Activated CD4-positive, alpha-beta T cell treated with anti-CD3 and anti-CD28 coated beads, Interleukin-2, amount 10 ng/mL, durations not matched to agents 7 days and 5 days (primary cell): ENCODE measurements around the gene TRAF3. TPM values are rescaled to one million over a fixed set of nuclear protein-coding genes. Genes with fewer than 3 reads are reported as not detected.
"Not testable (repeated sequence)": the region's sequence is repeated elsewhere in the genome, so short reads cannot be mapped to it uniquely, and the experiment has no call there.

ENCODE experiments used
- CTCF ChIA-PET: fragments of 350-600 bp; sonication (Branson Sonifier 250); formaldehyde crosslinking; loops from one replicate; lab custom pipeline; 2021; ENCODE audit warnings: antibody characterized with exemption; lab: Charles Lee
- POLR2A ChIA-PET: fragments of 350-600 bp; sonication (Branson Sonifier 250); formaldehyde crosslinking; loops from one replicate; lab custom pipeline; 2021; ENCODE audit warnings: antibody characterized with exemption; lab: Charles Lee
- DNase-seq: peaks from one replicate; pipeline ENCODE4 v3.0.0-alpha.2; 2020
- H3K27ac Mint-ChIP-seq: one replicate; pipeline ENCODE4 v1.8.0; 2021; ENCODE audit warnings: mild to moderate bottlenecking, moderate library complexity, mixed read lengths
- H3K27me3 Mint-ChIP-seq: one replicate; pipeline ENCODE4 v1.8.0; 2021; ENCODE audit warnings: mixed read lengths
- H3K36me3 Mint-ChIP-seq: one replicate; pipeline ENCODE4 v1.8.0; 2021; ENCODE audit warnings: low read depth, mixed read lengths
- H3K4me1 Mint-ChIP-seq: one replicate; pipeline ENCODE4 v1.8.0; 2021; ENCODE audit warnings: mixed read lengths
- H3K4me3 Mint-ChIP-seq: one replicate; pipeline ENCODE4 v1.8.0; 2021; ENCODE audit warnings: mild to moderate bottlenecking, moderate library complexity, mixed read lengths
- H3K9me3 Mint-ChIP-seq: one replicate; pipeline ENCODE4 v1.8.0; 2021; ENCODE audit warnings: mixed read lengths
- total RNA-seq, 2 experiments: library from RNA; stranded (reverse); gene quantifications; one replicate each; pipeline ENCODE4 v1.2.3, GENCODE V29; 2021

The TRAF3 gene
- total RNA-seq, 2 experiments from 2014 or later = 38.9 to 40.2 TPM

DNA sequence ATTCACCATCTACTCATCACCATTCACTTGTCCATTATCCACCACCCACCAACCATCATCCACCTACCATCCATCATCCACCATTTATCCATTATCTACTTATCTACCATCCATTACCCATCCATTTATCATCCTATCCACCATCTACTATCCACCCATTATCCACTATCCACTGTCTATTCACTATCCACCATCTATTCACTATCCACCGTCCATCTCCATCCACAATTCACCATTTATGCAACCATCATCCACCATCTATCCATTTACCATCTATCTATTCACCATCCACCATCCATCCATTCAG lies 143.7 kb downstream of the TRAF3 start:
- ChIA-PET CTCF (no interaction called here), POLR2A (no interaction called here)
- Mint-ChIP-seq H3K27ac (no peak overlapping the region), H3K4me1 (peaks cover 4% of the 10 kb centered on the region), H3K9me3 (no peaks in the 10 kb centered on the region), H3K4me3 (no peak overlapping the region), H3K27me3 (peaks cover 20% of the 10 kb centered on the region), H3K36me3 (no peaks in the 10 kb centered on the region)
- DNase-seq = no peak

GRCh38 chr14:102922490-102923200 lies 145.4 kb downstream of the TRAF3 start, which contains the start of gene AMN:
TSS of gene AMN (plus strand) at chr14:102922663. CDS start at chr14:102922689, 26 bp downstream.
- Mint-ChIP-seq H3K27me3 (peaks cover 35% of the 10 kb centered on the region), H3K4me1 (peaks cover 2% of the 10 kb centered on the region), H3K36me3 (no peaks in the 10 kb centered on the region), H3K9me3 (no peaks in the 10 kb centered on the region), H3K4me3 (peak within 1 kb of the TSS; percentile 25), H3K27ac (no peak within 1 kb of the TSS)
- CTCF ChIA-PET = no interaction called here
- POLR2A ChIA-PET = interaction anchor here (0.6 kb wide), 1 partner anchor 407 kb away, joined by 8 read pairs; no protein-coding TSS in a partner anchor
- no peak for DNase-seq

- POLR2A ChIA-PET = interaction anchor here (0.6 kb wide), 1 partner anchor 407 kb away, joined by 8 read pairs; no protein-coding TSS in a partner anchor
- peaks cover 3% of the 10 kb centered on the region for H3K4me1 Mint-ChIP-seq
- H3K27ac Mint-ChIP-seq = no peak overlapping the region
These were observed 146.1 kb downstream of the TRAF3 start for GRCh38 chr14:102923201-102923924.

GRCh38 chr14:102923925-102924486 lies 146.8 kb downstream of the TRAF3 start:
- ChIA-PET POLR2A (no interaction called here), CTCF (interaction anchor here (0.5 kb wide), 1 partner anchor 175 kb away, joined by 4 read pairs; no protein-coding TSS in a partner anchor)
- Mint-ChIP-seq H3K27ac (no peak overlapping the region), H3K4me3 (no peak overlapping the region), H3K4me1 (peaks cover 7% of the 10 kb centered on the region), H3K36me3 (no peaks in the 10 kb centered on the region), H3K27me3 (peaks cover 45% of the 10 kb centered on the region), H3K9me3 (no peaks in the 10 kb centered on the region)
- no peak for DNase-seq

More at GRCh38 chr14:102923201-102923924, 146.1 kb downstream of the TRAF3 start:
- peak overlapping the region; percentile 25 for H3K4me3 Mint-ChIP-seq
- H3K9me3 Mint-ChIP-seq = no peaks in the 10 kb centered on the region
- CTCF ChIA-PET = no interaction called here
- H3K36me3 Mint-ChIP-seq = no peaks in the 10 kb centered on the region
- H3K27me3 Mint-ChIP-seq = peaks cover 41% of the 10 kb centered on the region
- no peak for DNase-seq

DNA sequence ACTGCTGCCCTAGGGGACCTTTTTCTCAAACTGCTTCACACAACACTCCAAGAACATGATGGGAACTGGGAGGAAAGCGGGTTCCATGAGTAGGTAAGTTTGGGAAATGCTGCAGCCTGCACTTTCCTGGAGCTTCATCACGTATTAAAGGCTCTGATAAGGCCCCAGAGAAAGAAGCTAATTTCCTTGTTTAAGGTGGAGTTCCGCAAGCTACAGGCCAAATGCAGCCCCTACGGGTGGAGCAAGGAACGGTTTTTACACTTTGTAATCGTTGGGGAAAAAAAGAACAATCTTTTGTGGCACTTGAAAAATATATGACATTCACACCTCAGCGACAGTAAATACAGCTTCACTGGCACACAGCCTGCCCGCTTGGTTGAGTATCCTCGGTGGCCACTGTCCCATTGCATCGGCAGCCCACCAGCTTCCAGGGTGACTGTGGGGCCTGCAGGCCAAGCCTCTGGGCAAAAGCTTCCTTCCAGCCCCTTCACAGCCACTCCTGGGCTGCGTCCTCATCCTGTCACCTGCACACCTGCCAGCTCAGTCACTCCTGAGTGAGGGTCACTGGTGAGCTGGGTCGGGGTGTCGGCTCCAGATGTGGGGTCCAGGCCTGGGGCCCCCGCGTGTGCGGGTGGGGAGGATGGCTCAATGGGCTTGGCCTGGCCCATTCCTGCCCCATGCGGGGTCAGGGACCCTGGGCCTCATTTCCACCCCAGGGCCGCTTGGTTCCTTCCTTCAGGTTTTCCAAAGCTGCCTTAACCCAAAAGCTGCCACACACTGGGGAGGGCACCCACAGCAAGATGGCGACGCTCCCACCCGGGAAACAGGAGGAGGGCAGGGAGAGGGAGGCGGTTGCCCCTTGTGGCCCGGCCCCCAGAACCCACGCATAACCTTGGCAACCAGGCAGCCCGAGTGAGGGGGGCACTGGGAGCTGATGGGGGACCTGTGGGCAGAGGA lies 147.7 kb downstream of the TRAF3 start:
- no peak for DNase-seq
- peaks cover 48% of the 10 kb centered on the region for H3K27me3 Mint-ChIP-seq
- H3K36me3 Mint-ChIP-seq = no peaks in the 10 kb centered on the region
- H3K27ac Mint-ChIP-seq = no peak overlapping the region
- CTCF ChIA-PET = interaction anchor here (0.5 kb wide), 1 partner anchor 176 kb away, joined by 4 read pairs; no protein-coding TSS in a partner anchor
- POLR2A ChIA-PET = no interaction called here
- no peak overlapping the region for H3K4me3 Mint-ChIP-seq
- no peaks in the 10 kb centered on the region for H3K9me3 Mint-ChIP-seq
- peaks cover 7% of the 10 kb centered on the region for H3K4me1 Mint-ChIP-seq

- CTCF ChIA-PET = no interaction called here
- Mint-ChIP-seq H3K27ac (no peak overlapping the region), H3K4me3 (no peak overlapping the region), H3K9me3 (no peaks in the 10 kb centered on the region), H3K4me1 (peaks cover 7% of the 10 kb centered on the region), H3K27me3 (peaks cover 48% of the 10 kb centered on the region), H3K36me3 (no peaks in the 10 kb centered on the region)
- DNase-seq = no peak
- POLR2A ChIA-PET = no interaction called here
These were observed 148.4 kb downstream of the TRAF3 start for GRCh38 chr14:102925646-102926045.

DNA sequence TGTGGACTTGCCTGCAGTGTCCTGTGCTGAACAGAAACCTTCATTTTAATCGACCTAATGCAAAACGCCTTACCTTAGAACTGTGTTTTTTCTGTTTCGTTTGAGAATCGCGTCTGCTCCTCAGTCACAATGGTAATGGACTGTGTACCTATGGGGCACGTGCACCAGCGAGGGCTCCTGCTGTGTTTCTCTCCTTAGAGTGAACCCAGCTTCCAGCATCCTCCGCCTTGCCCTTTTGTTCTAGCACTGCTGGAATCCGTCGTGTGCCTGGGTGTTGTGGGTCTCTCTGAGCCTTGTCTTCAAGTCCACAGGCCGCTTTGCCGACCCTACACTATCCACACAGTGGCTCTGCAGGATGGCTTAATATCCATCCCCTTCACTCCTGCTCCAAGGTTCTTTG lies 148.9 kb downstream of the TRAF3 start:
- CTCF ChIA-PET = no interaction called here
- no peak overlapping the region for H3K4me3 Mint-ChIP-seq
- no peaks in the 10 kb centered on the region for H3K36me3 Mint-ChIP-seq
- H3K27me3 Mint-ChIP-seq = peaks cover 52% of the 10 kb centered on the region
- peaks cover 7% of the 10 kb centered on the region for H3K4me1 Mint-ChIP-seq
- no peaks in the 10 kb centered on the region for H3K9me3 Mint-ChIP-seq
- H3K27ac Mint-ChIP-seq = no peak overlapping the region
- DNase-seq = no peak
- POLR2A ChIA-PET = no interaction called here

- H3K4me3 Mint-ChIP-seq, H3K27ac Mint-ChIP-seq, DNase-seq, H3K36me3 Mint-ChIP-seq, POLR2A ChIA-PET, CTCF ChIA-PET, H3K4me1 Mint-ChIP-seq, H3K9me3 Mint-ChIP-seq: not testable (repeated sequence)
- H3K27me3 Mint-ChIP-seq = peaks cover 55% of the 10 kb centered on the region
These were observed 149.6 kb downstream of the TRAF3 start for GRCh38 chr14:102926840-102927239.

DNA sequence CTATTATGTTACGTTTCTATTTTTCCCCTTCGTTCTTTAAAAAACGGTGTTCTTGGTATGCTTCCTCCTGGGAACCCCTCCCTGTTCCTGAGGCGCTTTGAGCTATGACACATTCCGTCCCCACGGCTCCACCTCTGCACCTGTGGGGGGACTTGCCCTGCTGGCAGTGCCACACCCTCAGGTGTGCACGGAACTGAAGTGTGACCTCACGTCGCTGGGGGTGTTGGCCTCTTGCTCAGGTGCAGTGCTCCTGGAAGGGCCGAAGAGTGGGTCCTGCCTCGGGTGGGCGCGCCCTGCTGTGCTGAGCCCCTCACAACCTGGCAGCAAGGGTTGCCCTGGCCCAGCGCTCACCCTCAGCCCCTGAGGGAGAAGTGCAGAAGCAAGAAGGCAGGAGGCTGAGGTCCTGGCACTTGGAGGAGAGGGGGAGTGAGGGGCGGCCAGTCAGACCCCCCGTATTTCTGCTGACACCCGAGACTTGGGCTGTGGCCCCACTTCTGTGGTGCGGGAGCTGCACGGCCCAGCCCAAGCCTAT lies 150.2 kb downstream of the TRAF3 start:
- Mint-ChIP-seq H3K9me3 (no peaks in the 10 kb centered on the region), H3K27ac (no peak overlapping the region), H3K27me3 (peaks cover 55% of the 10 kb centered on the region), H3K4me1 (peaks cover 7% of the 10 kb centered on the region), H3K4me3 (no peak overlapping the region), H3K36me3 (no peaks in the 10 kb centered on the region)
- CTCF ChIA-PET = interaction anchor here (1.0 kb wide), 1 partner anchor 15 kb away, joined by 3 read pairs; no protein-coding TSS in a partner anchor
- DNase-seq = no peak
- POLR2A ChIA-PET = no interaction called here

- POLR2A ChIA-PET = no interaction called here
- peaks cover 7% of the 10 kb centered on the region for H3K4me1 Mint-ChIP-seq
- no peak overlapping the region for H3K27ac Mint-ChIP-seq
- H3K36me3 Mint-ChIP-seq = no peaks in the 10 kb centered on the region
- H3K4me3 Mint-ChIP-seq = no peak overlapping the region
- DNase-seq = no peak
- H3K27me3 Mint-ChIP-seq = peaks cover 55% of the 10 kb centered on the region
- H3K9me3 Mint-ChIP-seq = no peaks in the 10 kb centered on the region
- CTCF ChIA-PET = interaction anchor here (1.0 kb wide), 1 partner anchor 15 kb away, joined by 3 read pairs; no protein-coding TSS in a partner anchor
These were observed 150.7 kb downstream of the TRAF3 start for GRCh38 chr14:102927878-102928411.

DNA sequence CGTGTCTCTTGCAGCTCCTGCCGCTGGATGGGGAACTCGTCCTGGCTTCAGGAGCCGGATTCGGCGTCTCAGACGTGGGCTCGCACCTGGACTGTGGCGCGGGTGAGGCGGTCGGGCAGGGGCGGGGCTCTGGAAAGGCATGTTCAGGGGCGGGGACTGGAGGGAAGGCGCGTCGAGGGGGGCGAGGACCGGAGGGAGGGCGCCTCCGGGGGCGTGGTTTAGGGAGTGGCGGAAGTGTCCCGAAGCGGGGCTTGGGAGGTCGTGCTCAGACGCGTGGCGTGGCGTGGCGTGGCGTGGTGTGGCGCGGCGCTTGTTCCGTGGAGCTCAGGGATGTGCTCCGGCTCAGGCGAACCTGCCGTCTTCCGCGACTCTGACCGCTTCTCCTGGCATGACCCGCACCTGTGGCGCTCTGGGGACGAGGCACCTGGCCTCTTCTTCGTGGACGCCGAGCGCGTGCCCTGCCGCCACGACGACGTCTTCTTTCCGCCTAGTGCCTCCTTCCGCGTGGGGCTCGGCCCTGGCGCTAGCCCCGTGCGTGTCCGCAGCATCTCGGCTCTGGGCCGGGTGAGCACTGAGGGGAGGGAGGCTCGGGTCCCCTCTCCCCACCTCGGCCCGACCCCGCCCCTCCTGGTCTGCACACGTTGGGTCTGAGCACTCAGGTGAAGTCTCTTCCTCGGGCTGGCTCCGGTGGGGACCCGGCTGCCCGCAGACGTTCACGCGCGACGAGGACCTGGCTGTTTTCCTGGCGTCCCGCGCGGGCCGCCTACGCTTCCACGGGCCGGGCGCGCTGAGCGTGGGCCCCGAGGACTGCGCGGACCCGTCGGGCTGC lies 151.4 kb downstream of the TRAF3 start:
- CTCF ChIA-PET = no interaction called here
- peak; percentile 66 for DNase-seq
- Mint-ChIP-seq H3K36me3 (no peaks in the 10 kb centered on the region), H3K27me3 (peaks cover 52% of the 10 kb centered on the region), H3K27ac (no peak overlapping the region), H3K4me1 (peaks cover 5% of the 10 kb centered on the region), H3K9me3 (no peaks in the 10 kb centered on the region), H3K4me3 (peak overlapping the region; percentile 52)
- POLR2A ChIA-PET = no interaction called here
